ENCODE results near the gene SLC19A2. TPM values are rescaled to one million over a fixed set of nuclear protein-coding genes. Genes with fewer than 3 reads are reported as not detected.
A peak's percentile ranks its signal among the peaks of the same experiment; 100 is the strongest.

Gene SLC19A2
- total and polyA plus RNA-seq, 2 of the 13 experiments (the other 11 are each of a cell fraction or from before 2014, with no cell fraction given): 30.4 to 56.0 TPM

- TF ChIP-seq, protein P1, sequence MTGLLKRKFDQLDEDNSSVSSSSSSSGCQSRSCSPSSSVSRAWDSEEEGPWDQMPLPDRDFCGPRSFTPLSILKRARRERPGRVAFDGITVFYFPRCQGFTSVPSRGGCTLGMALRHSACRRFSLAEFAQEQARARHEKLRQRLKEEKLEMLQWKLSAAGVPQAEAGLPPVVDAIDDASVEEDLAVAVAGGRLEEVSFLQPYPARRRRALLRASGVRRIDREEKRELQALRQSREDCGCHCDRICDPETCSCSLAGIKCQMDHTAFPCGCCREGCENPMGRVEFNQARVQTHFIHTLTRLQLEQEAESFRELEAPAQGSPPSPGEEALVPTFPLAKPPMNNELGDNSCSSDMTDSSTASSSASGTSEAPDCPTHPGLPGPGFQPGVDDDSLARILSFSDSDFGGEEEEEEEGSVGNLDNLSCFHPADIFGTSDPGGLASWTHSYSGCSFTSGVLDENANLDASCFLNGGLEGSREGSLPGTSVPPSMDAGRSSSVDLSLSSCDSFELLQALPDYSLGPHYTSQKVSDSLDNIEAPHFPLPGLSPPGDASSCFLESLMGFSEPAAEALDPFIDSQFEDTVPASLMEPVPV (CRISPR knock-in tag; IDR thresholded peaks at IDR 0.05): peak; percentile 67
- TF ChIP-seq ZNF234 (CRISPR knock-in tag; conservative IDR thresholded peaks at IDR 0.05) (no peak), AFF4 (CRISPR knock-in tag; IDR thresholded peaks at IDR 0.05) (no peak; the same call in 1 of the 2 replicates), GABPB1 (CRISPR knock-in tag; IDR thresholded peaks at IDR 0.05) (peak; percentile 68), DMTF1 (CRISPR knock-in tag; IDR thresholded peaks at IDR 0.05) (0 out of 2 replicates have a peak, but pooled peaks have one; percentile 31), FOXO4 (CRISPR knock-in tag; conservative IDR thresholded peaks at IDR 0.05) (peak; percentile 98; the same call in 1 of the 2 replicates), DR1 (CRISPR knock-in tag; IDR thresholded peaks at IDR 0.05) (peak; percentile 99), SATB2 (CRISPR knock-in tag; IDR thresholded peaks at IDR 0.05) (no peak), HIVEP1 (CRISPR knock-in tag; IDR thresholded peaks at IDR 0.05) (peak; percentile 68), TP53 (CRISPR knock-in tag; conservative IDR thresholded peaks at IDR 0.05) (no peak), ZNF225 (CRISPR knock-in tag; IDR thresholded peaks at IDR 0.05) (0 out of 2 replicates have a peak, but pooled peaks have one; percentile 33), ZNF121 (CRISPR knock-in tag; IDR thresholded peaks at IDR 0.05) (peak; percentile 38; the same call in 1 of the 2 replicates), ZNF660 (CRISPR knock-in tag; IDR thresholded peaks at IDR 0.05; ENCODE audit: borderline replicate concordance, low read depth) (peak; percentile 55; the same call in 1 of the 2 replicates), SMAD3 (CRISPR knock-in tag; IDR thresholded peaks at IDR 0.05) (peak; percentile 1; the same call in 1 of the 2 replicates), ZSCAN30 (CRISPR knock-in tag; IDR thresholded peaks at IDR 0.05) (no peak), DDIT3 (CRISPR knock-in tag; IDR thresholded peaks at IDR 0.05) (no peak)
- TF ChIP-seq, protein P2, sequence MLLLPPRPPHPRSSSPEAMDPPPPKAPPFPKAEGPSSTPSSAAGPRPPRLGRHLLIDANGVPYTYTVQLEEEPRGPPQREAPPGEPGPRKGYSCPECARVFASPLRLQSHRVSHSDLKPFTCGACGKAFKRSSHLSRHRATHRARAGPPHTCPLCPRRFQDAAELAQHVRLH (CRISPR knock-in tag; IDR thresholded peaks at IDR 0.05; ENCODE audit: borderline replicate concordance, low read depth): peak; percentile 7; the same call in 1 of the 2 replicates
These were observed at the start of gene SLC19A2 (continued) for GRCh38 chr1:169485431-169486280.

Measured in HepG2 (cell line).